Stimulated activated CD8-positive, alpha-beta memory T cell treated with anti-CD3 and anti-CD28 coated beads, Interleukin-15, amount 100 ng/mL, for 4 hours (primary cell): ENCODE results near the gene AOC3.
"Not testable (repeated sequence)": the region's sequence is repeated elsewhere in the genome, so short reads cannot be mapped to it uniquely, and the experiment has no call there.

Source experiments
- DNase-seq, 2 donors: peaks; one replicate each; pipeline ENCODE4 v3.0.0-alpha.2; 2020; ENCODE audit warnings: low read depth in 2 of 2

AOC3 gene

DNA sequence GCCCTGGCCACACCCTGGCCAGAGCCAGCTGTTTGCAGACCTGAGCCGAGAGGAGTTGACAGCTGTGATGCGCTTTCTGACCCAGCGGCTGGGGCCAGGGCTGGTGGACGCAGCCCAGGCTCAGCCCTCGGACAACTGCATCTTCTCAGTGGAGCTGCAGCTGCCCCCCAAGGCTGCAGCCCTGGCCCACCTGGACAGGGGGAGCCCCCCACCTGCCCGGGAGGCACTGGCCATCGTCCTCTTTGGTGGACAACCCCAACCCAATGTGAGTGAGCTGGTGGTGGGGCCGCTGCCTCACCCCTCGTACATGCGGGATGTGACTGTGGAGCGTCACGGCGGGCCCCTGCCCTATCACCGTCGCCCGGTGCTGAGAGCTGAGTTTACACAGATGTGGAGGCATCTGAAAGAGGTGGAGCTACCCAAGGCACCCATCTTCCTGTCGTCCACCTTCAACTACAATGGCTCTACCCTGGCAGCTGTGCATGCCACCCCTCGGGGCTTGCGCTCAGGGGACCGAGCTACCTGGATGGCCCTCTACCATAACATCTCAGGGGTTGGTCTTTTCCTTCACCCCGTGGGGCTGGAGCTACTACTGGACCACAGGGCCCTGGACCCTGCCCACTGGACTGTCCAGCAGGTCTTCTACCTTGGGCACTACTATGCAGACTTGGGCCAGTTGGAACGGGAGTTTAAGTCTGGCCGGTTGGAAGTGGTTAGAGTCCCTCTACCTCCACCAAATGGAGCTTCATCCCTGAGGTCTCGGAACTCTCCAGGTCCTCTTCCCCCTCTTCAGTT lies 6.0 kb upstream of the AOC3 start:
- DNase-seq, result no peak

- DNase-seq, result no peak
These were observed 5.5 kb upstream of the AOC3 start for GRCh38 chr17:42845556-42845917.

- DNase-seq, result no peak
These were observed 4.9 kb upstream of the AOC3 start for GRCh38 chr17:42845918-42846593.

DNA sequence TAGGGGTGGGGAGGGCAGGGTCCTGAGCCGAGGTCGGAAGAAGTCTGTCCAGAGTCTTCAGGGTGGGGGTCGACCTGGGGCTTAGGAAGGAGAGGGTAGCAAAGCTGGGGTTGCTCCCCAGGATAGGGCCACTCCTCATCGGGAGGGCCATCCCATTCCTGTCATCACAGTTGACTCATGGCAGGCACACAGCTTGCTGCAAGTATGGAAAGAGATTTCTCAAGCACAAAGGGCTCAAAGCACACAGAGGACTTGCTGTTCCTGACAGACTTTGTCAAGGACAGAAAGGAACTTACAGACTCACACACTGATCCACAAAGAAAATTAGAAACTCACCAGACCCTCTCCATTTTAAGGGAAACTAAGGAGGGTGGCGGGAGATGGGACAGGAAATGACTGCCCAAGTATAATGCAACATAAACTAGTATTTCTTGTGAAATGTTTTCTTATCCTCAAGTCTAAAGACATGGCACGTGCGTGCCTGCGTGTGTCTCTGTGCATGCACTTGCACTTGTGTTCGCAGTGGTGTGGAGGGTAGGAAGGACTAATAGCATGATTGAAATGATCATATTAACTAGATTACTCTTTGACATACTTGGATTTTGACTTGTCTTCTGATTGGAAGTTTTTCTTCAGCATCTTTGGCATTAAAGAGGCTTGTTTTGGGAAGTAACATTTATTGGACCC lies 4.3 kb upstream of the AOC3 start:
- no peak for DNase-seq

GRCh38 chr17:42848093-42848492 lies 2.9 kb upstream of the AOC3 start:
- DNase-seq, result no peak

GRCh38 chr17:42849031-42849430 lies 2.0 kb upstream of the AOC3 start:
- DNase-seq, result no peak

GRCh38 chr17:42849451-42850181 lies 1.4 kb upstream of the AOC3 start:
- no peak for DNase-seq

GRCh38 chr17:42851371-42852240 lies 607 bp downstream of the AOC3 start:
- not testable (repeated sequence) for DNase-seq

DNA sequence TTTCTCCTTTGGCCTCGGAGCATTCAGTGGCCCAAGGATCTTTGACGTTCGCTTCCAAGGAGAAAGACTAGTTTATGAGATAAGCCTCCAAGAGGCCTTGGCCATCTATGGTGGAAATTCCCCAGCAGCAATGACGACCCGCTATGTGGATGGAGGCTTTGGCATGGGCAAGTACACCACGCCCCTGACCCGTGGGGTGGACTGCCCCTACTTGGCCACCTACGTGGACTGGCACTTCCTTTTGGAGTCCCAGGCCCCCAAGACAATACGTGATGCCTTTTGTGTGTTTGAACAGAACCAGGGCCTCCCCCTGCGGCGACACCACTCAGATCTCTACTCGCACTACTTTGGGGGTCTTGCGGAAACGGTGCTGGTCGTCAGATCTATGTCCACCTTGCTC lies 1.4 kb downstream of the AOC3 start:
- DNase-seq, result no peak

- no peak for DNase-seq
These were observed 2.0 kb downstream of the AOC3 start for GRCh38 chr17:42853004-42853403.

- DNase-seq, result no peak
These were observed 2.6 kb downstream of the AOC3 start for GRCh38 chr17:42853597-42853967.

GRCh38 chr17:42853968-42854790 lies 3.2 kb downstream of the AOC3 start:
- DNase-seq, result no peak

GRCh38 chr17:42855048-42855596 lies 4.1 kb downstream of the AOC3 start:
- no peak for DNase-seq

DNA sequence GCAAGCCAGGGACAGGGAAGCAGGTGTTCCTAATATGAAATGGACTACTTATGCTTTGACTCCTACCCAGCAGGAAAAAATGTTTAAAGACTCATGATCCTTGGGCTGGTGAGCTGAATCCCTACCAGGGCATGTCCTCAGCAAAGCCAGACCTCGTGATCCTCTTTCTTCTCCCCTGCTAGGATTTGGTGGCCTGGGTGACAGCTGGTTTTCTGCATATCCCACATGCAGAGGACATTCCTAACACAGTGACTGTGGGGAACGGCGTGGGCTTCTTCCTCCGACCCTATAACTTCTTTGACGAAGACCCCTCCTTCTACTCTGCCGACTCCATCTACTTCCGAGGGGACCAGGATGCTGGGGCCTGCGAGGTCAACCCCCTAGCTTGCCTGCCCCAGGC lies 5.1 kb downstream of the AOC3 start:
- not testable (repeated sequence) for DNase-seq

GRCh38 chr17:42856516-42856915 lies 5.5 kb downstream of the AOC3 start:
- not testable (repeated sequence) for DNase-seq

DNA sequence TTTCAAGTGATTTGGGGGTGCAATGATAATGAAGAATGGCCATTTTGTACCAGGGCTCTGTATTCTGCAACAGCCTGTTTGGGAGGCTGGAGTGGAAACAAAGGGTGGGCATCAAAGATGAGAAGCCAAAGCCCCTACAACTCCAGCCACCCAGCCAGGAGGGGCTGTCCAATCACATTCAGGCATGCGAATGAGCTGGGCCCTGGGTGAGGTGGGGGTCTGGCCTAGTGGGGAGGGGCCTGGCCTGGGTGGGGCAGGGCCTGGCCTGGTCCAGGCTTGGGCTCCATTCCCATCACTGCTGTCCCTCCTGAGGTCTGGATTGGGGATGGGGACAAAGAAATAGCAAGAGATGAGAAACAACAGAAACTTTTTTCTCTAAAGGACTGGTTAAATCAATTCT lies 6.4 kb downstream of the AOC3 start:
- no peak for DNase-seq

- no peak for DNase-seq
These were observed 14.7 kb downstream of the AOC3 start for GRCh38 chr17:42865638-42866094.

GRCh38 chr17:42866216-42866615 lies 15.2 kb downstream of the AOC3 start:
- no peak for DNase-seq

DNA sequence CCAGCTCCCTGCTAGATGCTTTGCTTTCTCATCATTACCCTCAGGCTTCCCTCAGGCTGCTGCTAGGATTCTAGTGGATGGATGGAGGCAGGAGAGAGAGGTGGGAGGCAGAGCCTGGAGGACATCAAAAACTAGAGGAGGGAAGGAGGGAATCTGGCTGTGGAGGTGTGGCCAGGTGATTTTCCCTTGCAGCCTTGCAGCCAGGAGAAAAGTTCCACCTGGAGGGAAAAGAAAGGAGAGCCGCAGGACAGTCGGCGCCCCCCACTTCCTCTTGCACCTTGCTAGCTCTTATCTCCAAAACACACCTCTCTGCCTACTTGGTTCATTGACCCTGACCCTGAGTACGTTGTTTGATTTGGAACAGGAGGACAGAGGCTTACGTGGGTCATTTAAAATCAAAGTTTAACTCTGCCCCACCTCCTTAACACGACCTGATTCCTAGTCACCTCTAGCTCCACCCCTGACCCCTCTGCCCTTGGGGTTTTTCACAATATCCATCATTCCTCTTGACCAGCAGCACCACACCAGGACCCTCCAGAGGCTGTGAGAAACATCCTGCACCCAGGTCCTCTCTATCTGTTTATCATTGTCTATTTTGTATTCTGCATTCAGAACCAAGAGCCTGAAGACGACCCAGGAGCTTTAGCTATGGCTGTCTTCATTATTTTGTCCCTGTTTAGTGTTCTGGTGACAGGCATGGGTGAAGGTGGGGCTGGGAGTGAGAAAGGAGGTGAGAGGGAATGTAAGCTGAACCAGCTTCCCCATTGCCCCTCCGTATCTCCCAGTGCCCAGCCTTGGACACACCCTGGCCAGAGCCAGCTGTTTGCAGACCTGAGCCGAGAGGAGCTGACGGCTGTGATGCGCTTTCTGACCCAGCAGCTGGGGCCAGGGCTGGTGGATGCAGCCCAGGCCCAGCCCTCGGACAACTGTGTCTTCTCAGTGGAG lies 15.9 kb downstream of the AOC3 start:
- no peak for DNase-seq
